Transverse colon (tissue), 4 donors: ENCODE data around the gene FITM2. TPM values are rescaled to one million over a fixed set of nuclear protein-coding genes. Genes with fewer than 3 reads are reported as not detected.
"Not testable (repeated sequence)": the region's sequence is repeated elsewhere in the genome, so short reads cannot be mapped to it uniquely, and the experiment has no call there.

Experiments used
- DNase-seq: peaks from one replicate; pipeline ENCODE4 v3.0.0-alpha.2; 2019
- H3K27ac ChIP-seq, 4 donors: fragments of 200-600 bp; sonication (generic); 2 replicates each; pipeline ENCODE4 v1.5.1; 2016 to 2018; ENCODE audit warnings: inconsistent platforms in 4 of 4
- H3K27me3 ChIP-seq: fragments of 200-600 bp; sonication (generic); 2 replicates; pipeline ENCODE4 v1.5.1; 2017; ENCODE audit warnings: inconsistent platforms
- H3K36me3 ChIP-seq, 4 donors: fragments of 200-600 bp; sonication (generic); 2 replicates each; pipeline ENCODE4 v1.5.1; 2017 to 2019; ENCODE audit warnings: inconsistent platforms in 4 of 4
- H3K4me1 ChIP-seq, 4 donors: fragments of 200-600 bp; sonication (generic); 2 replicates each; pipeline ENCODE4 v1.5.1; 2017 to 2020; ENCODE audit warnings: inconsistent platforms in 4 of 4
- H3K4me3 ChIP-seq, 4 donors: fragments of 200-600 bp; sonication (generic); 1 replicate in 1 of 4; 2 replicates in 3 of 4; pipeline versions ENCODE4 v1.5.1 to v1.6.1; 2017 to 2019; ENCODE audit warnings: inconsistent platforms in 4 of 4
- H3K9me3 ChIP-seq, 2 donors: fragments of 200-600 bp; sonication (generic); 2 replicates each; pipeline ENCODE4 v1.5.1; 2017 to 2019; ENCODE audit warnings: inconsistent platforms in 2 of 2
- CTCF ChIP-seq, 5 experiments: fragments of 200-600 bp in 3 of 5; fragments of 450-650 bp in 2 of 5; sonication (generic) in 3 of 5; IDR thresholded peaks; 1 replicate in 2 of 5; 2 replicates in 3 of 5; pipeline ENCODE4 v1.5.1; 2016 to 2017; ENCODE audit warnings: antibody characterized with exemption in 5 of 5, inconsistent platforms in 3 of 5, mild to moderate bottlenecking in 2 of 5, moderate library complexity in 1 of 5
- EP300 ChIP-seq: sonication (generic); formaldehyde crosslinking; IDR thresholded peaks from one replicate; pipeline ENCODE4 v1.6.1; 2017; ENCODE audit warnings: antibody characterized with exemption, low read depth
- POLR2A ChIP-seq: fragments of 450-650 bp; IDR thresholded peaks from one replicate; pipeline ENCODE4 v1.6.1; 2016; ENCODE audit warnings: antibody characterized with exemption, mild to moderate bottlenecking, moderate library complexity
- POLR2AphosphoS5 ChIP-seq, 3 donors: sonication (generic); formaldehyde crosslinking; IDR thresholded peaks; one replicate each; pipeline ENCODE4 v1.6.1; 2016; ENCODE audit warnings: antibody characterized with exemption in 3 of 3
- WGBS, 2 donors: methylation state at CpG; one replicate each; pipeline ENCODE4 v1.1.5; 2018; ENCODE audit warnings: low coverage in 1 of 2; 5-methylcytosine and 5-hydroxymethylcytosine counted together
- in situ Hi-C, 4 donors: fragments of 200-750 bp; cut with MboI; loops; one replicate each; pipeline versions ENCODE4 v1.15.0 to v1.15.1; 2017; ENCODE audit warnings: low sequenced_read_pairs in 3 of 4, low pct_ligation_motif_present in 1 of 4, low pct_unique_long_range_greater_than_20kb in 1 of 4
- intact Hi-C: fragments of 100-400 bp; cut with DNase I; formaldehyde crosslinking; loops from one replicate; pipeline ENCODE4 v1.15.1; 2023; ENCODE audit warnings: low total_unique reads
- total RNA-seq, 4 donors: library from RNA; depleted of rRNA; stranded (reverse); fragments of >200 nt; gene quantifications; one replicate each; pipeline ENCODE4 v1.1.0, GENCODE V29; 2016

The FITM2 gene
- total RNA-seq, 4 donors from 2014 or later, result 4.1 to 12.4 (median 9.7) TPM

- Histone ChIP-seq H3K4me3 (no peak overlapping the region), H3K9me3 (no peaks in the 10 kb centered on the region), H3K36me3 (no peaks in the 10 kb centered on the region), H3K27ac (no peak overlapping the region), H3K27me3 (no peaks in the 10 kb centered on the region), H3K4me1 (peaks cover 0 to 23% (median 17%) of the 10 kb centered on the region in 4 donors)
- DNase-seq, result no peak
- in situ Hi-C loops, result loop anchor here in 2 of 4 donors (5.0 to 25.0 kb wide), 3 partner anchors 72 to 192 kb away; no protein-coding TSS in a partner anchor
- intact Hi-C loops, result no loop called here
- no peak for TF ChIP-seq POLR2AphosphoS5 (IDR thresholded peaks at IDR 0.05)
- TF ChIP-seq POLR2A, result no peak
- TF ChIP-seq CTCF (IDR thresholded peaks at IDR 0.05), result no peak
- TF ChIP-seq EP300, result no peak
Measured at GRCh38 chr20:44304383-44304782, 6.6 kb downstream of the FITM2 start.

- no peaks in the 10 kb centered on the region for H3K27me3 ChIP-seq
- in situ Hi-C loops (loop anchor here in 2 of 4 donors (5.0 to 25.0 kb wide), 3 partner anchors 70 to 190 kb away; no protein-coding TSS in a partner anchor), intact Hi-C loops (no loop called here)
- WGBS, 2 donors, result 55 to 63% methylated on average over 8 of the region's 8 CpGs
- no peak for DNase-seq
- H3K9me3 ChIP-seq, result no peaks in the 10 kb centered on the region
- TF ChIP-seq POLR2A (no peak), EP300 (no peak), POLR2AphosphoS5 (IDR thresholded peaks at IDR 0.05) (no peak), CTCF (IDR thresholded peaks at IDR 0.05) (no peak)
- peak overlapping the region; percentile 58 to 66 (median 62) for H3K27ac ChIP-seq
- H3K4me3 ChIP-seq, result no peak overlapping the region
- peaks cover 0 to 17% (median 12%) of the 10 kb centered on the region in 4 donors for H3K4me1 ChIP-seq
- no peaks in the 10 kb centered on the region for H3K36me3 ChIP-seq
Measured at GRCh38 chr20:44302736-44303135, 8.3 kb downstream of the FITM2 start.

GRCh38 chr20:44302026-44302669, 8.9 kb downstream of the FITM2 start:
- Histone ChIP-seq H3K36me3 (no peaks in the 10 kb centered on the region), H3K27ac (peak overlapping the region; percentile 58 to 66 (median 62)), H3K4me1 (peaks cover 0 to 17% (median 12%) of the 10 kb centered on the region in 4 donors), H3K9me3 (no peaks in the 10 kb centered on the region), H3K4me3 (no peak overlapping the region), H3K27me3 (no peaks in the 10 kb centered on the region)
- 32% methylated on average over 5 of the region's 5 CpGs; no CpG with 5 or more reads in 1 of the 2 donors for WGBS, 2 donors
- in situ Hi-C loops, result loop anchor here in 2 of 4 donors (5.0 to 25.0 kb wide), 3 partner anchors 70 to 190 kb away; no protein-coding TSS in a partner anchor
- intact Hi-C loops, result no loop called here
- peak; percentile 49 for DNase-seq
- TF ChIP-seq POLR2A (no peak), POLR2AphosphoS5 (IDR thresholded peaks at IDR 0.05) (no peak), EP300 (no peak), CTCF (IDR thresholded peaks at IDR 0.05) (no peak)

GRCh38 chr20:44301285-44301684, 9.7 kb downstream of the FITM2 start:
- in situ Hi-C loops (loop anchor here in 2 of 4 donors (5.0 to 25.0 kb wide), 3 partner anchors 69 to 189 kb away; no protein-coding TSS in a partner anchor), intact Hi-C loops (no loop called here)
- no peak for TF ChIP-seq POLR2A
- TF ChIP-seq POLR2AphosphoS5 (IDR thresholded peaks at IDR 0.05), result no peak
- TF ChIP-seq EP300, result no peak
- no peak for TF ChIP-seq CTCF (IDR thresholded peaks at IDR 0.05)

GRCh38 chr20:44299011-44299535, 11.9 kb downstream of the FITM2 start:
- in situ Hi-C loops, H3K4me3 ChIP-seq, intact Hi-C loops, H3K27ac ChIP-seq, DNase-seq, H3K36me3 ChIP-seq, H3K27me3 ChIP-seq, H3K9me3 ChIP-seq: not testable (repeated sequence)
- 96% methylated on average over 42 of the region's 42 CpGs; no CpG with 5 or more reads in 1 of the 2 donors for WGBS, 2 donors
- peaks cover 0 to 17% (median 12%) of the 10 kb centered on the region in 4 donors for H3K4me1 ChIP-seq

More at GRCh38 chr20:44301285-44301684, 9.7 kb downstream of the FITM2 start:
- H3K9me3 ChIP-seq, result no peaks in the 10 kb centered on the region
- no peaks in the 10 kb centered on the region for H3K36me3 ChIP-seq
- DNase-seq, result no peak
- no peak overlapping the region for H3K4me3 ChIP-seq
- no peaks in the 10 kb centered on the region for H3K27me3 ChIP-seq
- H3K4me1 ChIP-seq, result peaks cover 0 to 17% (median 12%) of the 10 kb centered on the region in 4 donors
- no peak overlapping the region for H3K27ac ChIP-seq
